ENCODE measurements around the gene DCANP1.

GRCh38 chr5:135456238-135457099, 9.3 kb upstream of the DCANP1 start:
- no peak for TF ChIP-seq CTCF (conservative IDR thresholded peaks at IDR 0.05; ENCODE audit: low read length)
- no peak for TF ChIP-seq EZH2phosphoT487 (IDR thresholded peaks at IDR 0.05; ENCODE audit: borderline replicate concordance)

All from Loucy (cell line).